HG03439 (cell line): ENCODE measurements around the gene FOXP1.

Source experiments
- ATAC-seq: cut with Tn5 transposase; IDR thresholded peaks from one replicate; pipeline ENCODE4 v1.9.1; 2021; ENCODE audit warnings: mild to moderate bottlenecking, moderate library complexity; ENCODE audit not compliant: unreplicated experiment

The FOXP1 gene

GRCh38 chr3:71054312-71054711, 529.2 kb downstream of the FOXP1 start:
- no peak for ATAC-seq

- no peak for ATAC-seq
These were observed 530.0 kb downstream of the FOXP1 start for GRCh38 chr3:71053495-71053894.

GRCh38 chr3:71052716-71053115, 530.8 kb downstream of the FOXP1 start:
- no peak for ATAC-seq

- ATAC-seq: no peak
These were observed 531.4 kb downstream of the FOXP1 start for GRCh38 chr3:71051893-71052687.

- ATAC-seq: no peak
These were observed 532.3 kb downstream of the FOXP1 start for GRCh38 chr3:71051259-71051595.

GRCh38 chr3:71050538-71051258, 532.8 kb downstream of the FOXP1 start:
- no peak for ATAC-seq

- ATAC-seq: no peak
These were observed 533.4 kb downstream of the FOXP1 start for GRCh38 chr3:71050166-71050537.

GRCh38 chr3:71048948-71049347, 534.6 kb downstream of the FOXP1 start:
- no peak for ATAC-seq

GRCh38 chr3:71047616-71048531, 535.7 kb downstream of the FOXP1 start:
- ATAC-seq: no peak

GRCh38 chr3:71046791-71047190, 536.7 kb downstream of the FOXP1 start:
- no peak for ATAC-seq

GRCh38 chr3:71045917-71046282, 537.6 kb downstream of the FOXP1 start:
- no peak for ATAC-seq

GRCh38 chr3:71045212-71045916, 538.2 kb downstream of the FOXP1 start:
- no peak for ATAC-seq

- ATAC-seq: no peak
These were observed 540.8 kb downstream of the FOXP1 start for GRCh38 chr3:71042759-71043158.

GRCh38 chr3:71041371-71041770, 542.2 kb downstream of the FOXP1 start:
- ATAC-seq: no peak

GRCh38 chr3:71039332-71039731, 544.2 kb downstream of the FOXP1 start:
- no peak for ATAC-seq

- no peak for ATAC-seq
These were observed 545.8 kb downstream of the FOXP1 start for GRCh38 chr3:71037775-71038174.

- ATAC-seq: no peak
These were observed 547.6 kb downstream of the FOXP1 start for GRCh38 chr3:71035886-71036285.

GRCh38 chr3:71035314-71035713, 548.2 kb downstream of the FOXP1 start:
- no peak for ATAC-seq

- no peak for ATAC-seq
These were observed 549.8 kb downstream of the FOXP1 start for GRCh38 chr3:71033681-71034220.

GRCh38 chr3:71031914-71032521, 551.5 kb downstream of the FOXP1 start:
- ATAC-seq: no peak
